Endothelial cell of umbilical vein (primary cell): ENCODE measurements around the gene ARSK.

Experiments used
- EZH2 ChIP-seq: IDR thresholded peaks from 2 replicates; pipeline ENCODE4 v1.6.1; 2012; ENCODE audit warnings: borderline replicate concordance, low read depth, mild to moderate bottlenecking, moderate library complexity, low read length, inconsistent platforms; ENCODE audit not compliant: severe bottlenecking
- FOS ChIP-seq: IDR thresholded peaks from 2 replicates; pipeline ENCODE4 v1.6.1; 2011; ENCODE audit warnings: mild to moderate bottlenecking, low read length, moderate library complexity, borderline replicate concordance; ENCODE audit not compliant: insufficient read depth
- JUN ChIP-seq: IDR thresholded peaks from 2 replicates; pipeline ENCODE4 v1.6.1; 2011; ENCODE audit warnings: borderline replicate concordance, low read depth; ENCODE audit not compliant: insufficient read length, insufficient read depth
- POLR2A ChIP-seq: IDR thresholded peaks from 2 replicates; pipeline ENCODE4 v1.6.1; 2012; ENCODE audit warnings: low read depth, mild to moderate bottlenecking, control low read depth, low read length
- POLR2AphosphoS5 ChIP-seq: IDR thresholded peaks from 2 replicates; pipeline ENCODE4 v1.6.1; 2012; ENCODE audit warnings: low read depth, mild to moderate bottlenecking, control low read depth, low read length, moderate library complexity; ENCODE audit not compliant: insufficient read depth
- TF ChIP-seq, protein P1 (sequence below), 2 donors: IDR thresholded peaks; 1 replicate in 1 of 2; 2 replicates in 1 of 2; pipeline ENCODE4 v1.5.1; 2011; ENCODE audit warnings: low read length in 2 of 2, mild to moderate bottlenecking in 2 of 2, moderate library complexity in 2 of 2, control low read depth in 1 of 2, inconsistent platforms in 1 of 2, low read depth in 1 of 2; ENCODE audit not compliant: insufficient read depth in 1 of 2; ENCODE audit errors: extremely low read depth in 1 of 2
- TF ChIP-seq, protein P2 (sequence below): IDR thresholded peaks from 2 replicates; pipeline ENCODE4 v1.6.1; 2011; ENCODE audit not compliant: insufficient read depth, insufficient read length

DNA sequence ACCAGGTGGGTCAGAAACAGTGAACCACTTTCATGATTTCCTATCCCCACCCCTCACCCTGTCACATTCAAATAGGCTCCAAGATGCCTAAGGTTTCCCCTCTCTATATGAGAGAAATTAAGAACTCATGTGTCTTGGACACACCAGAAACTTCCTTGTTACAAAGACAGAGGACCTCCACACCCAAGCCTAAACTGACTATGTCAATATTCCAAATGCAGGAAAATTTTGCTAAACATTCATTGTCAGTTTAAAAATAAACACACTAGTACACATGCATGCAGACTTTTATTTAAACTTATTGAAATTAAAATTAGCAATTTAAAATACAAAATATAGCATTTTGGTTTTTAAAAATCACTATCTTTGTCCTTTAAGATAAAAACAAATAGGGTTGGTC lies 26.3 kb upstream of the ARSK start:
- TF ChIP-seq, protein P1, sequence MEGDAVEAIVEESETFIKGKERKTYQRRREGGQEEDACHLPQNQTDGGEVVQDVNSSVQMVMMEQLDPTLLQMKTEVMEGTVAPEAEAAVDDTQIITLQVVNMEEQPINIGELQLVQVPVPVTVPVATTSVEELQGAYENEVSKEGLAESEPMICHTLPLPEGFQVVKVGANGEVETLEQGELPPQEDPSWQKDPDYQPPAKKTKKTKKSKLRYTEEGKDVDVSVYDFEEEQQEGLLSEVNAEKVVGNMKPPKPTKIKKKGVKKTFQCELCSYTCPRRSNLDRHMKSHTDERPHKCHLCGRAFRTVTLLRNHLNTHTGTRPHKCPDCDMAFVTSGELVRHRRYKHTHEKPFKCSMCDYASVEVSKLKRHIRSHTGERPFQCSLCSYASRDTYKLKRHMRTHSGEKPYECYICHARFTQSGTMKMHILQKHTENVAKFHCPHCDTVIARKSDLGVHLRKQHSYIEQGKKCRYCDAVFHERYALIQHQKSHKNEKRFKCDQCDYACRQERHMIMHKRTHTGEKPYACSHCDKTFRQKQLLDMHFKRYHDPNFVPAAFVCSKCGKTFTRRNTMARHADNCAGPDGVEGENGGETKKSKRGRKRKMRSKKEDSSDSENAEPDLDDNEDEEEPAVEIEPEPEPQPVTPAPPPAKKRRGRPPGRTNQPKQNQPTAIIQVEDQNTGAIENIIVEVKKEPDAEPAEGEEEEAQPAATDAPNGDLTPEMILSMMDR (IDR thresholded peaks at IDR 0.05; ENCODE audit: extremely low read depth in 1 of 2, insufficient read depth in 1 of 2, low read depth in 1 of 2, low read length in 2 of 2) = no peak
- TF ChIP-seq POLR2A (no peak), POLR2AphosphoS5 (no peak), FOS (no peak), EZH2 (no peak), JUN (no peak)
- TF ChIP-seq, protein P2, sequence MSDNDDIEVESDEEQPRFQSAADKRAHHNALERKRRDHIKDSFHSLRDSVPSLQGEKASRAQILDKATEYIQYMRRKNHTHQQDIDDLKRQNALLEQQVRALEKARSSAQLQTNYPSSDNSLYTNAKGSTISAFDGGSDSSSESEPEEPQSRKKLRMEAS = no peak
